Stimulated activated CD8-positive, alpha-beta memory T cell treated with anti-CD3 and anti-CD28 coated beads, Interleukin-2, amount 100 ng/mL, for 1 hour (primary cell): ENCODE data around the gene PXMP2.
A peak's percentile ranks its signal among the peaks of the same experiment; 100 is the strongest.
"Not testable (repeated sequence)": the region's sequence is repeated elsewhere in the genome, so short reads cannot be mapped to it uniquely, and the experiment has no call there.

Experiments used
- DNase-seq, 2 donors: peaks; one replicate each; pipeline ENCODE4 v3.0.0-alpha.2; 2020; ENCODE audit warnings: low read depth in 2 of 2

Gene PXMP2

GRCh38 chr12:132694888-132695287 is 7.5 kb downstream of the PXMP2 start:
- DNase-seq, result not testable (repeated sequence)

- no peak for DNase-seq
These were observed 8.0 kb downstream of the PXMP2 start for GRCh38 chr12:132695431-132695830.

DNA sequence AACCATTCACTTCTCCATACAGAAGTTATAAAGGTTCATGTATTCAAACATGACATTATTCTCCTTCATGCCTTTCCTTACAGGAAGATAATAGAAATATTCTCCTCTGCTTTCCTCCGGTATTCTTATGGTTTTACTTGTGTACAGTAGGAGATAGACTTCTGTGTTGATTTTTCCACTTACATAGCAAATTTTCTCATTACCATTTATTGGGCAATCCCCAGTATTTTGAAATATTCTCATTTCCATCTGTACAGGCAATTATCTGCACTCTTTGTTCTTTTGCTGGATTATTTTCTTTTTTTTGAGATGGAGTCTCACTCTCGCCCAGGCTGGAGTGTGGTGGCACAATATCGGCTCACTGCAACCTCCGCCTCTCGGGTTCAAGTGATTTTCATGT is 11.0 kb downstream of the PXMP2 start:
- DNase-seq, result no peak

DNA sequence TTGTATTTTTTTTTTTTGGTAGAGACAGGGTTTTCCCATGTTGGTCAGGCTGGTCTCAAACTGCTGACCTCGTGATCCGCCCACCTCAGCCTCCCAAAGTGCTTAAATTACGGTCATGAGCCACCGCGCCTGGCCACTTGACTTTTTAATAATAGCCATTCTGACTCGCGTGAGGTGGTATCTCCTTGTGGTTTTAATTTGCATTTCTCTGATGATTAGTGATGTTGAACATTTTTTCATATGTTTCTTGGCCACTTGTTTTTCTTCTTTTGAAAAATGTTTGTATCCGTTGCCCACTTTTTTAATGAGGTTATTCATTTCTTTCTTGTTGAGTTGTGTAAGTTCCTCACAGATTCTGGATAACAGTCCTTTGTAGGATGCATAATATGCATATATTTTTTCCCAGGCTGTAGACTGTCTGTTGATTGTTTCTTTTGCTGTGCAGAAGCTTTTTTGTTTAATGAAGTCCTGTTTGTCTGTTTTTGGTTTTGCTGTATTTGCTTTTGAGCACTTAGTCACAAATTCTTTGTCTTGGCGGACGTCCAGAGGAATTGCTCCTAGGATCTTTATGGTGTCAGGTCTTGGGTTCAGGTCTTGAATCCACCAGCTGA is 12.9 kb downstream of the PXMP2 start:
- no peak for DNase-seq

DNA sequence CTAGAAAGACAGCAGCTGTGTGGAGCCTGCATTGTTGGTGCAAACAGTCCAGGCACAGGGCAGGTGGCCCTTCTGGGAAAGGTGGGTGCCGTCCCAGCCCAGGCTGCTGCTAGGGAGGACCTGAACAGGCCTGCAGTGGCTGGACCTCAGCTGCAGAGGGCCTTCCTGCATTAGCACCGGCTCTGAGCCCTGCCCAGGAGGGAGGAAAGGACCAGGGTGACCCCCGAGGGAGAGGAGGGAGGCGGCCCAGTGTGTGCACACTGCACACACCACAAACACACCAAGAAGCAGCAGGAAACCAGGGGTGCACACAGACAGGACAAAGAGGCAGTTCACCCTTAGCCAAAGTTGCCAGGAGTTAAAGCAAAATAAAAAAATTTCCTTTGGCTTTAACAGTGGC is 15.3 kb downstream of the PXMP2 start:
- no peak for DNase-seq

- DNase-seq, result no peak
These were observed 16.3 kb downstream of the PXMP2 start for GRCh38 chr12:132703641-132704040.

DNA sequence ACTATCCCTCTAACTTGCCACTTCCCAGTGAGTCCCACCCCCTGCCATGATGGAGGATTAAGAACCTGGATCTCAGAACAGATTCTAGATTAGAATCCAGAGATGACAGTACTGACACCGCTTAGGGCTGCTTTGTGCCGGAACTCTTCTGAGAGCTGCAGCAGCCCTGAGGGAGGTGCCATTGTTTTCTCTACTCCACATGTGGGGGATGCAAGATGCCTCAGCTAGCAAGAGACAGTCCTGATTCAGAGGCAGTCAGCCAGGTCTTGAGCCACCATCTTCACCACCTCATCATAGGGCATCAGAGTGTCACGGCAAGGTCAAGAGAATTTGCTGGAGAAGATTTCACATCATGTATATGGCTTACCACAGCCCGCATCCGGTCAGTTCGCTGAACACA is 19.9 kb downstream of the PXMP2 start:
- DNase-seq, result no peak

DNA sequence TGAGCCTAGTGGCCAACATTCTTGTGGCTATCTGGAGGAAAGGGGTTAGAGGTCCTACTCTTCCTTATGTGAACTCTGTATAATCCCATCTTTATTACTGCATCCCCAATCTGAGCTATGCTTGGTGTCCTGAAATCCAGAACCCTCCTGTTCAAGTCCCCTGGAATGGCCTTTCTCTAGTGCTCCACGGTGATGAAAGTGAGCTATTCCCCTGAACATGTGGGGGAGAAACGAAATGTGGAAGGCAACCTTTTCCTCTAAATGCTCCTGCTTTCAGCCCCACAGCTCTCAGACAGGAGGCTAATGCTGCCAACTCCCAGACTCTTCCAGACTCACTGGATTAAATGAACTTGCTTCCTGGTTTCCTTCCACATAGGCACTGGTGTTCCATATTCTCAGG is 20.8 kb downstream of the PXMP2 start:
- DNase-seq, result no peak

DNA sequence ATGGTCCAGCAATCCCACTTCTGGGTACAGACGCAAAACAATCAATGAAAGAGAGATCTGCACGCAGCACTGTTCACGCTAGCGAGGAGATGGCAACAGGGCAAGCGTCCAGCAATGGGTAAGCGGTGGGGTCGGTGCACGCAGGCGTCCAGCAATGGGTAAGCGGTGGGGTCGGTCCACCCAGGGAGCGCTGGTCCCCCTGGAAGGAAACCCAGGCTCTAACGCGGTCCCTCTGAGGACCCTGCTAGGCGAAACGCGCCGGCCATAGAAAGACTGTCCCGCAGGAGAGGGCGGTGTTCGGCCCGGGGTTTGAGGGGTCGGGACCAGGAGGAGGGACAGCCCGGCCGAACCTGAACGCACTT is 22.6 kb downstream of the PXMP2 start:
- DNase-seq, result no peak

DNA sequence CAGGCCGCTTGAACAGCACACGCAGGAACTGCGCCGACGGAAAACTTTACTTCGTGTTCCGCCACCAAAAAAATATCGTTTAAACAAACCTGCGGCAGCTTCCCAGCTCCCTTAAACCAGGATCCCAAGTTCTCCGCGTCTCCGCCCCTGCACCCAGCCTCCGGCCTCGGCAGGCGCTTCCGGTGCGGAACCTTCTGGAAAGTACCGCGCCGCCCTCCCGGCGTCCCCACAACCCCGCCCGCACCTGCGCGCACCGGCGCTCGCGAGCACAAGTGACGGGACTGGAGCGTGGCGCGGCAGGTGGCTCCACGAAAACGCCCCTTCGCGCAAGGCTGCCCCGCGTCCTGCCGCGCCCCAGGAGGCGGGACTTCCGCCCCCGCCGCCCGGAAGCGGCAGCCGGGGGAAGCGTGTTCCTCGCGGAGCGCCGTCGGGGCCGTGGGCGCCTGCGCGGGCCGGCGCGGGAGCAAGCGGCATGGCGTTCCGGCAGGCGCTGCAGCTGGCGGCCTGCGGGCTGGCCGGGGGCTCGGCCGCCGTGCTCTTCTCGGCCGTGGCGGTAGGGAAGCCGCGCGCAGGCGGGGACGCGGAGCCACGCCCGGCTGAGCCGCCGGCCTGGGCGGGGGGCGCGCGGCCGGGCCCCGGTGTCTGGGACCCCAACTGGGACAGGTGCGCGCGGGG is 23.2 kb downstream of the PXMP2 start, which contains the start of gene PGAM5:
Gene PGAM5 (plus strand): TSS at position 438 of the 675 bp plus-strand sequence. CDS start 35 bp downstream, at position 473.
- DNase-seq, result peak; percentile 78 to 86

DNA sequence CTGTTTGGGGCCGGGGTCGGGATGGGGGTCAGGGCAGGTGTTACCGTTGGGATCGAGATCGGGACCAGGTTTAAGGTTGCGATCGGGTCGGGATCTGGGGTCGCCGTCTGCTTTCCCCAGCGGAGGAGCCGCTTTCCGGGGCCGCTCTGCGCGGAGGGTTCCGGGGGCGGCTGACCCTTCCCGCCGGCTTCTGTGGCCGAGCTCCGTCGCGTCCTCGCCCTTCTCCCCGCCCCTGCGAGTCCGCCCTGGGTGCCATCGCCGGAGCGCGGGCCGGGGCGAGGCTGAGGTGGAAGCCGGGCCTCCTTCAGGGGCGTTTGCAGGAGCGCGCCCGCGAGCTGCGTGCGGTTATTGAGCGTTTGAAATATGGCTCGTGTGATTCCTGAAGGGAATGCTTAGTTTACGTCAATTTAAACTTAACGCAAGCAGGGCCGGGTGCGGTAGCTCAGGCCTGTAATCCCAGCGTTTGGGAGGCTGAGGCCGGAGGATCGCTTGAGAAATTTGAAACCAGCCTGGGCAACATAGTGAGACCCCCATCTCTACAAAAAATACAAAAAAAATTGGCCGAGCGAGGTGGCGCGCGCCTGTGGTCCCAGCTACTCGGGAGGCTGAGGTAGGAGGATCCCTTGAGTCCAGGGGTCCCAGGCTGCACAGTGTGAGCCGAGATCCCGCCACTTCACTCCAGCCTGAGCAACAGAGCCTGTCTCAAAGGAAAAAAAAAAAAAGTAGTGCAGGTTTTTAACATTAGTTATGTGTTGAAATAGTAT is 23.9 kb downstream of the PXMP2 start:
- DNase-seq, result no peak

DNA sequence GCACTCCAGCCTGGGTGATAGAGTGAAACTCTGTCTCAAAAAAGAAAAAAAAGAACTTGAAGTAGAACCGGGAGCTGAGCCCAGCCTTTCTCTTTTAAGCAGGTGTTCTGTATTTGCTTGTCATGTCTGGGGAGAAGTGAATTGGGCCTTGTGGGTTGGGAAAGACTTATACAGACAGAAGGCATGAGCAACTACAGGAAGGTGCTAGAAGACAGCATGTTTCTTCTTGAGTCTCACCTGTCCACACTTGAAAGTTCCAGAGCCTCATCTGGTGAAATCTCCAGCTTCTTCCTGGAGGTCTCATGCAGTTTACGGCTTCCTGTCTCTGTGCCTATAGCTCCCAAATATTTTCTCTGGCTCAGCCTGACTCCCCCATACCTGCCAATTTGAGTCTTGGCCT is 25.7 kb downstream of the PXMP2 start:
- no peak for DNase-seq

DNA sequence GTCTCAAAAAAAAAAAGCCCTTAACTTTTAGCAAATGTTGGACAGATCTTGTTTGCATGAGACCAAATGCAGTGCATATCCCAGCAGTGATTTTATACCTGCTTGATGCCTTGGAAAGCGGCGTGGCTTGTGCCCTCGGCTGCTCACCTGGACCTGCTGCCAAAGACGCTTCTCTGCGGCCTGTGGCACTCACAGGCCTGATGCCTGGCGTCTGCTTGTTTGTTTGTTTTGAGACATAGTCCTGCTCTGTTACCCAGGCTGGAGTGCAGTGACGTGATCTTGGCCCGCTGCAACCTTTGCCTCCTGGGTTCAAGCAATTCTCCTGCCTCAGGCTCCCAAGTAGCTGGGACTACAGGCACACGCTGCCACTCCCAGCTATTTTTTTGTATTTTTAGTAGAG is 28.5 kb downstream of the PXMP2 start:
- DNase-seq, result no peak

GRCh38 chr12:132716356-132716755 is 29.0 kb downstream of the PXMP2 start:
- DNase-seq, result no peak

DNA sequence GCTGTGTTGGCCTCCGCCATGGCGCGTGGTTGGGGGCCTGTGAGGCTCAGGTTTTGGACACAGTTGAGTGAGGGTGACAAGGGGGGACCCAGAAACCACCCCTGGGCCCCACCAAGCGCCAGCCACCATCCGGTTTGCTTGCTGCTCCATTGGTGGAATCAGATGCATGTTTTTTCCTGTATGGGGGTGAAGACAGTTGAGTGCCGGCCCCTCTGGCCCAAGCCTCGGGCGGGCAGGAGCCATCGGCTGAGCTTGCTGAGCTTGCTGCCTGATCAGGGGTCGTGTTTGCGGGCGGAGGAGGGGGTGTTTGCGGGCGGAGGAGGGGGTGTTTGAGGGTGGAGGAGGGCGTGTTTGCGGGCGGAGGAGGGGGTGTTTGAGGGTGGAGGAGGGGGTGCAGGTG is 29.6 kb downstream of the PXMP2 start:
- no peak for DNase-seq

GRCh38 chr12:132717531-132718387 is 30.4 kb downstream of the PXMP2 start:
- DNase-seq, result no peak

DNA sequence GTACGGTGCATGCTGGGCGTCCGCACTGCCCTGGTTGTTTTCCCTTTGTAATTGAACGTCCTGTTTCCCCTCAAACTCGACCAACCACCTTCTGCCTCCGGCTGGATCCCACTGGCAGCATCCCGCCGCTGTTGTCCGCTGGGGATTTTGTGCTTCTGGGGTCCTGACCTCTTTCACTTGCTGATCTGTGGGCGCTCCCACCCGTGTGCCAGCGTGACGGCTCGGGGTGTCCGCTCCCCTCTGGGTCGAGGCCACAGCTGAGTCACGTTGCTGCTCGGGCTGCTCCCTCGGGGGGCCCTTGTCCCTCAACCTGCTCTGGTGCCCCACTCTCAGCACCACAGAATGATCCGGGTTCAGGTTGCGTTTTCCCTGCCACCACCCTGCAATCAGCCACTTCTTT is 31.3 kb downstream of the PXMP2 start:
- no peak for DNase-seq

DNA sequence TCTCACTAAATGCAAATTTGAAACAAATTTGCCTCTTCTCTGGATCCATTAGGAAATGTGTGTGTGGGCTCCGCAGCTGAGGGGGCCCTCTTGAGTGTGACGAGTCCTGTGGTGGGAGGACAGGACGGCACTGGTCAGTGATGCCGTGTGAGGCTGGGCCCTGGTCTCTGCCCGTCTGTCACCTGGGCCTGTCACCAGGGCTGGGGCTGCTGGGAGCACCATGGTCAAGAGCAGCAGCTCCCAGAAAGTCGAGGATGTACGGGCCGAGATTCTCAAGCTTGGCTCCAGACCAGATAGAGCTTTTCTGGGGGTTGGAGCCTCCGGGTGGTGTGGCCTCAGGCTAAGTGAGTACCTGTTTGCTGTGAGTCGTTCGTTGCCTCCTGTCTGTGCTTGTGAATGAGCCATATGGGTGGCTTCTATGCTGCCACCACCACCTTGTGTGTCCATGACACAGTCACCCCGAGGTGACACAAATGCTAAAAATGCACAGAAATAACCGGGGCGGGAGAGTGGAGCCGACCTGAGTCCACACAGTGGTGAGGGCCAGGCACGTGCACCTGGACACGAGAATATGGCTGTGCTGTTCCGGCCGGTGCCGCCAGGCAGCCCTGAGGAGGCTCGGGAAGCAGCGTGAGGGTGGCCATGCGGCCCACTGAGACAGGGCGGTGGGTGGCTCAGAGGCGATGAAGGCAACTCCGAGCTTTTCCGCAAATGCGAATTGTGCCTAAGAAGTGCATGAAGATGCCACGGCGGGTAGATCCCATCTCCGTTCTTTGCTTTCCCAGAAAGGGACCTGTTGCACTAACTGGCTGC is 32.0 kb downstream of the PXMP2 start:
- no peak for DNase-seq

DNA sequence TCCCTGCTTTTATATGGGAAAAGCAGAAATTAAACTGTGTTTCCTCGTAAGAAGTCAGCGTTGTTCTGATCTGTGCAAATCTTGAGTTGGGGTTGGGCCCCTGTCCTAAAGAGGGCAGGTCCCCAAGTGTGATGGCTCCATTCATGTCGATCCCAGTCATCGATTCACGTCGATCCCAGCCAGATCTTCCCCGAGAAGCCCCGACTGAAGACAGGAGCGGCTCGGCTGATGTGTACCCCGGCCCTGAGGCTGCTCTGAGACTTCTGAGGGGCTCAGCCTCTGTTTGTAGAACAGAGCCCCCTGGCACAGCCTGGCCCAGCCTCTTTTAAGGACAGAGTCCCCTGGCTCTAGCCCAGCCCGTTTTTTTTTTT is 32.6 kb downstream of the PXMP2 start:
- no peak for DNase-seq

- DNase-seq, result no peak
These were observed 33.4 kb downstream of the PXMP2 start for GRCh38 chr12:132720606-132721345.
